GM19023 (cell line): ENCODE results near the gene FXYD6.

Source experiments
- ATAC-seq: cut with Tn5 transposase; IDR thresholded peaks from one replicate; pipeline ENCODE4 v1.9.1; 2021; ENCODE audit warnings: mild to moderate bottlenecking, moderate library complexity; ENCODE audit not compliant: unreplicated experiment

FXYD6 gene

GRCh38 chr11:117888139-117888566 is 11.7 kb upstream of the FXYD6 start:
- ATAC-seq = no peak

- no peak for ATAC-seq
Measured at GRCh38 chr11:117887431-117888138, 11.1 kb upstream of the FXYD6 start.

- no peak for ATAC-seq
Measured at GRCh38 chr11:117885777-117886176, 9.3 kb upstream of the FXYD6 start.

GRCh38 chr11:117884994-117885393 is 8.5 kb upstream of the FXYD6 start:
- no peak for ATAC-seq

GRCh38 chr11:117883063-117883462 is 6.6 kb upstream of the FXYD6 start:
- no peak for ATAC-seq

GRCh38 chr11:117882311-117882905 is 6.0 kb upstream of the FXYD6 start:
- ATAC-seq = no peak

GRCh38 chr11:117881217-117881616 is 4.8 kb upstream of the FXYD6 start:
- ATAC-seq = no peak

GRCh38 chr11:117879516-117880480 is 3.3 kb upstream of the FXYD6 start:
- no peak for ATAC-seq

- no peak for ATAC-seq
Measured at GRCh38 chr11:117878939-117879475, 2.5 kb upstream of the FXYD6 start.

- no peak for ATAC-seq
Measured at GRCh38 chr11:117878314-117878938, 2.0 kb upstream of the FXYD6 start.

DNA sequence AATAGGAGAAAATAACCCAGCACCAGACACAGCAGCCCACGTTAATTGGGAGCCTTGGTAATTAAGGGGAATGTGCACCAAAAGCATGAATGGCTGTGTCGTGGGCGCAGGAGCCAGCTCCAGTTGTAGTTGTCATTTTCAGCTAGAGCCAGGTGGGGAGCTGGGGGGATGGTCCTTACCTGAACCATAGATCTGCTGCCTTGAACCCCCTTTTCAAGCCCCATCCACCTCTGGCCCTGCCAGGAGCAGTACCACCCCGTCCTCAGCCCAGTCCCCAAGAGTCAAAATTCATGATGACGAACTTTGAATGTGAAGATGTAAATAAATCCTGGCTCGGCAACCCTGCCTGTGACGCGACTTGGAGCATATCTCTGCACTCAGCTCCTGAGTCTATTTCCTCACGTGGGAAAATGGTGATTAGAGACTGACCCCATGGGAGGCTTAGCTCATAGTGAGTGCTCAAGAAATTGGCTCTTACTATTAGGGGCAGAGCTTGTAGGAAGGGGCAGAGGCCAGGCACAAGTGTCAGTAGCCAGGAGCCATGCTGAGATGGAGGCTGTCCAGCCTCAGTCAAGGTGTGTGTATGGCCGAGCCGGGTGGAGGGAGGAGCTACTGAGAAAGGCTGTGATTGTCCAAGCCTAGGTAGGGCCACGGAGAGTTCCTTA is 794 bp upstream of the FXYD6 start:
- ATAC-seq = no peak

DNA sequence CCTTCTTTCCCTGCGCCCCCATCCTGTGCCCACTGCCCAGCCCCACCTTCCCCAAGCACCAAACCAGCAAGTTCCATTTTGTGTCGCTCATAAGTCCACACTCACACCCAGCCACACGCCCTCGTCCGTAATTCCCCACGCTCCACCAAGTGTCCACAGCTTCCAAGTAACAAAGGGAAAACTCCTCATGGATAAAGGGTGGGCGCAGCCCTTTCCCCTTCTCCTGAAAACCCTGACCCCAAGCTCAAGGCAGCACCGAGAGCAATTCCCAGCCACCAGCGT is 458 bp downstream of the FXYD6 start:
- no peak for ATAC-seq

DNA sequence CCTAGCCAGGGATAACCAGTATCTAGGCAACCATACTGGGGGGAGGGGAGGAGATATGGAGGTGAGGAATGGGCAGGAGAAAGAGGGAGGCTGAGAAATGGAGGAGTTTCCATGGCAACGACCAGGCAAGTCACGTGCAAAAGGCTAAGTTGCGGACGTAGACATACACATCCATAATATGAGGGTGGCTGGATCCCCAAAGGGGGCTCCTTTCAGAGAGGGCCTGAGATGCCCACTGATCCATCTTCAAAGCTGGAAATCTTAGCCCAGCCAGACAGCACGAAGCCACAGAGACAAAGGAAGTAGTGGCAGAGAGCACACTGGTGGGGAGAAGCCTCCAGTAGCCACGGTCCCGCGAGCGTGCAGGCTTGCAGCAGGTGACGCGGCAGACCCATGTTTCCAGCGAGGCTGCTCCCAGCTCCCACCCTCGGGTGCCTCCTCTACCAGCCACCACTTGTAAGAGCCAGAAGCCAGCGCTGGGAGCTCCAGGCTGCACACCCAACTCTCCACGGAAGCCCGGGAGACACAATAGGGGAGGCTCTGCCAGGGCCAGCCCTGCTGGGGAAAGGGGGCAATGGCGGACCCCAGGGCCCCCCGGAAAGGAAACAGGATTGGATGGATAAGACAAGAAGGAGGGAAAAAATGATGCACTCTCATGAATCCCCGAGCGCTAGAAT is 938 bp downstream of the FXYD6 start:
- ATAC-seq = no peak

DNA sequence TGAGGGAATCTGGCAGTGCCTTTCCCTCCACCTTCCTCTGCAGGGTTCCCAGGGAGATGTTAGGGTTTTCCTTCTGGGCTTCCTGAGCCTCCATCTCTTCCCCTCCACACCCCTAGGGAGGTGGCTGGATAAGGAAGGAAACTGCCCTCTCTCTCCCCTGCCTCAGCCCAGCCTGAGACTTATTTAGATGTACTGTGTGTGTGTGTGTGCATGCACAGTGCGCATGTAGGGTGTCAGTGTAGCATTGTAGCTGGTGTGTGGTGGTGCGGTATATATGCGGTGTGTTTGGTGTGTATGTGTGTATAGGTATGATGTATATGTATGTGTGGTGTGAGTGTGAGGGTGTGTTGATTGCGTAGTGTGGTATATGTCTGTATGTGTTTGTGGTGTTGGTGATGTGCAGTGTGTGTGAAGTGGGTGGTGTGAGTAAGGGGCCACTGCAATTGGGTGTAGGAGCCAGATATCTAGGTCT is 1.5 kb downstream of the FXYD6 start:
- ATAC-seq = no peak

GRCh38 chr11:117874253-117874909 is 2.1 kb downstream of the FXYD6 start:
- no peak for ATAC-seq

DNA sequence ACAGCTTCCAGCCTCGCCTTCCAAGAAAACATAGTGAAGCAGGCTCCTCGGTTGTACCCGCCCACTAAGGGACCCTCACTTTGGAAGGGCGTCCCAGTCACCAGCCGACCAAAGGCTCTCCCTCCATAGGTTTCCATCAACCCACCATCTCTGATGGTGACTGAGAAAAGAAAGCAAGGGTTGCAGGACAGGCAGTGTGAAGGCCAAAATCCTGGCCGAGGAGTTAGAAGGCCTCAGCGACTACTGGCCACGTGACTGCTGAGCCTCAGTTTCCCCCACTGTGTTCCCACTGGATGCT is 2.7 kb downstream of the FXYD6 start:
- ATAC-seq = no peak

DNA sequence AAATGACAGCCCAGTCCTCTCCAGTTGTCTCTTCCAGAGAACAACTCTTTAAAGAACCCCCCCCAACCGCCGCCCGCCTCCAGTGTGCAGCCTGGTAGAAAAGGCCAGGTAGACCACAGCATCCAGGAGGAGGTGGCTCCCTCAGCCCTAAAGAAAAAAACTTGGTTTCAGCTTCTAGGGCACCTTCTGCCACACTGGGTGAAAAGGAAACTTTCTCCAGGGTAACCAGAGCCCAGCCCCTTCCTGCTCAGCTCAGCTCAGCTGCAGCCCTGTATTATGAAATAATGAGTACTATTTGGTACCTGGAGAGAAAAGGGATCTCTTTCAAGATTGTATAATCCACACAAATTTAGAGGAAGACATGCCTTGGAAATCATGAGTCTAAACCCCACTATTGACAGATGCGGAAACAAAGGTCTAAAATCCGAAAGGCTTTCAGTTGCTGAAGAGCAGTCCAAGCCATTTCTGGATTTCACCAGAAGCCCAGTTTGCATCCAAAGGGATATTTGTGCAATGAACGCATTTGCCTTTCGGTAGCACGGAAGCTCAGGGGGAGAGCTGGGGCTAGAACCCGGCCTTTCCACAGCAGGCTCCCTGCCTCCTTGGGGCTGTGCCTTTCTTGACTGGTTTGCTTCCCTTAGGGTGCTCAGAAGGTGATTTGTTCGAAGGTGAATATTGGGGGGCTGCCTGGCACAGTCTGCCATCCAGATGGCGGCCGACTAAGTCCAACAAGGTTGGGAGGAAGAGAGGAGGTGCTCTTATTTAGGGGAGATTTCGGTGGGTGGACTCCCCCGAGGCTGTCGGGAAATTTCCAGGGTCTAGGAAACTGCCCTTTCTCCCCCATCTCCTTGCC is 3.3 kb downstream of the FXYD6 start:
- no peak for ATAC-seq

DNA sequence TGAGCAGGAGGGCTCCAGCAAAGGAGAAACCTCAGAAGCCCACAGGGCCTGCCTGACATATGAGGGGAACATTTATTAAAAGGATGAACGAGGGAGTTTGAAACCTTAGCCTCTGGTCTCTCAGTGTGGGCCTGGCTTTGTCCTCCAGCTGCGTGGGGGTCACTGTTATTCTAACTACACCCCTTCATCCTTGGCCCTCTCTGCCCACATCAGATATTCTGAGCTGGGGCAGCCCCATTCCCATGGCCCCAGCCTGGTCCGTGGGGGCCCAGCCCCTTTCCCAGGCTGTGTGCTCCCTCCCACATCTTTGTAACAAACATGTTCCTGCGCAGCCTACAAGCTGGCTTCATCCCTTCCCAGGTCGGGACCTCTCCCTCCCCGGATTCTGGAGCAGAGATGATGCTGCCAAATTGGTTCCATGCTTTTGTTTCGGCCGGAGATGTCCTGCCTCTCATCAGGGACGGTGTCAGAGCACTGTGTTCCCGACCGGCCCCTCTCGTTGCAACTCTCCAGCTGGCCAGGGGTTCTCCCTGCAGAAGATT is 4.0 kb downstream of the FXYD6 start:
- no peak for ATAC-seq
